ENCODE data around the gene DRAP1. TPM values are rescaled to one million over a fixed set of nuclear protein-coding genes. Genes with fewer than 3 reads are reported as not detected.

Gene DRAP1
- total RNA-seq, 2 donors from 2014 or later: 83.8 to 103 TPM

DNA sequence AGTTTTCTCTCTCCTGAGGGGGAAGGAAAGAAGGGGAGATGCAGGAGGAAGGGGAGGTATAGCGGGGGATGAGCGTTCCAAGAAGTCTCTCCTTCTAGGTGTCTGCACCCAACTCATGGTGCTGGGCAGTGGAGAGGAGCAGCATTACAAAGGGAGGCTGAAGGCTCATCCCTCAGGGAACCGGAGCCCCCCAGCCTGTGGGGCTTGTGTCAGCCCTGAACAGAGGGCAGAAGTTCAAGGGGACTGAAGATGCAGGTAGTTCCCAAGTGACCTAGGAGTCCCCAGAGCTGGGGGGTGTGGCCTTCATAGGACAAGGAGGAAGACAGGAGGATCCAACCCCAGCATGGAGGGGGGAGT lies 2.2 kb upstream of the DRAP1 start:
- WGBS, 2 experiments (ENCODE audit: insufficient coverage in 1 of 2, insufficient read length in 1 of 2): 83 to 94% methylated on average over 1 to 3 of the region's 3 CpGs
- no peak overlapping the region for H3K9ac ChIP-seq (ENCODE audit: extremely low read depth, low read length, poor library complexity, severe bottlenecking)
- Mint-ChIP-seq H3K4me3 (peak overlapping the region; percentile 79), H3K9me3 (no peaks in the 10 kb centered on the region), H3K36me3 (ENCODE audit: low read depth) (peaks cover 4% of the 10 kb centered on the region), H3K27me3 (ENCODE audit: insufficient read depth) (peaks cover 4% of the 10 kb centered on the region), H3K4me1 (no peaks in the 10 kb centered on the region), H3K27ac (no peak overlapping the region)
- no peak overlapping the region for H3K4me3 ChIP-seq (ENCODE audit: low read length)
- no peak overlapping the region for H3K27ac ChIP-seq (ENCODE audit: low read depth, low read length)
- no peaks in the 10 kb centered on the region for H3K9me3 ChIP-seq (ENCODE audit: control insufficient read depth, low read length)
- no peaks in the 10 kb centered on the region for H3K27me3 ChIP-seq (ENCODE audit: control insufficient read depth, insufficient read depth, low read length, poor library complexity, severe bottlenecking)
- peaks cover 7% of the 10 kb centered on the region for H3K4me1 ChIP-seq (ENCODE audit: control insufficient read depth, insufficient read depth, low read length)
- H3K36me3 ChIP-seq (ENCODE audit: control insufficient read depth, insufficient read depth, low read length): peaks cover 8% of the 10 kb centered on the region
- peak; percentile 45 for DNase-seq
- TF ChIP-seq, protein P1, sequence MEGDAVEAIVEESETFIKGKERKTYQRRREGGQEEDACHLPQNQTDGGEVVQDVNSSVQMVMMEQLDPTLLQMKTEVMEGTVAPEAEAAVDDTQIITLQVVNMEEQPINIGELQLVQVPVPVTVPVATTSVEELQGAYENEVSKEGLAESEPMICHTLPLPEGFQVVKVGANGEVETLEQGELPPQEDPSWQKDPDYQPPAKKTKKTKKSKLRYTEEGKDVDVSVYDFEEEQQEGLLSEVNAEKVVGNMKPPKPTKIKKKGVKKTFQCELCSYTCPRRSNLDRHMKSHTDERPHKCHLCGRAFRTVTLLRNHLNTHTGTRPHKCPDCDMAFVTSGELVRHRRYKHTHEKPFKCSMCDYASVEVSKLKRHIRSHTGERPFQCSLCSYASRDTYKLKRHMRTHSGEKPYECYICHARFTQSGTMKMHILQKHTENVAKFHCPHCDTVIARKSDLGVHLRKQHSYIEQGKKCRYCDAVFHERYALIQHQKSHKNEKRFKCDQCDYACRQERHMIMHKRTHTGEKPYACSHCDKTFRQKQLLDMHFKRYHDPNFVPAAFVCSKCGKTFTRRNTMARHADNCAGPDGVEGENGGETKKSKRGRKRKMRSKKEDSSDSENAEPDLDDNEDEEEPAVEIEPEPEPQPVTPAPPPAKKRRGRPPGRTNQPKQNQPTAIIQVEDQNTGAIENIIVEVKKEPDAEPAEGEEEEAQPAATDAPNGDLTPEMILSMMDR (conservative IDR thresholded peaks at IDR 0.05): no peak

DNA sequence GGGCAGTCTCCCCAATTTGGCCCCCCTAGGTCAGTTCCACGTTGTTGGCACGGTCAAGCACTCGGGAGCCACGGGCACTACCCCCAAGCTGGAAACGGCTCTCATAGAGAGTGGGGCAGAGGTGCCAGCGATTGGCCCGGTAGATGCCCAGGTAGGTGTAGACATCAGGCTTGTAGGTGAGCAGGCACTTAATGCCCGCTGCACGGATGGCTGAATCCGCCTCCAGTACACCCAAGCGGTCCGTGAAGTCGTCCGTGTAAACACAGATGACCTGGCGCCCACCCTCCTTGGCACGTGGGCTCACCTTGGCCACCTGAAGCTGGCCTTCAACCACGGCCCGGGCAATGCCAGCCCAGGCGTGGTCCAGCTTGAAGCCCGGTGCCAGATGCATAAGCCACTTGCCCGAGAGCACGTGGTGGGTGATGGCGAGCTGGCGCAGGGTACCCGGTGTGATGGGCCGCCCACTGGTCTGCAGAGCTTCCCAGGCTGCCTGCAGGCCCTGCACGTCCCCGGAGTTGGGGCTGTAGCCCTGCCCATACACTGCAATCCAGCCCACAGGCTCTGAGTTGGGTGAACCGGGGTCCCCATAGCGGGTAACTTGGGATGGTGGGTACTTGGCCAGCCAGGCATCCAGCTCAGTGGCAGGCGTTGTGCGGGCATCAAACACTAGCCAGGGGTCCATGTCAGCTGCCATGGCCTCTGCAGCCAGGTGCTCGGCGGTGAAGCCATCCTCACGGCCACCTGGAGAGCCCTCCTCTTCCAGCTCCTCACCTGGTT lies 1.6 kb upstream of the DRAP1 start:
- H3K27me3 Mint-ChIP-seq (ENCODE audit: insufficient read depth): peaks cover 4% of the 10 kb centered on the region
- H3K27ac Mint-ChIP-seq: peak overlapping the region; percentile 84
- 90 to 95% methylated on average over 15 to 35 of the region's 35 CpGs for WGBS, 2 experiments (ENCODE audit: insufficient coverage in 1 of 2, insufficient read length in 1 of 2)
- Histone ChIP-seq H3K27ac (ENCODE audit: low read depth, low read length) (no peak overlapping the region), H3K4me1 (ENCODE audit: control insufficient read depth, insufficient read depth, low read length) (peaks cover 7% of the 10 kb centered on the region), H3K36me3 (ENCODE audit: control insufficient read depth, insufficient read depth, low read length) (peaks cover 12% of the 10 kb centered on the region), H3K27me3 (ENCODE audit: control insufficient read depth, insufficient read depth, low read length, poor library complexity, severe bottlenecking) (no peaks in the 10 kb centered on the region), H3K9me3 (ENCODE audit: control insufficient read depth, low read length) (no peaks in the 10 kb centered on the region), H3K4me3 (ENCODE audit: low read length) (peak overlapping the region; percentile 97), H3K9ac (ENCODE audit: extremely low read depth, low read length, poor library complexity, severe bottlenecking) (peak overlapping the region; percentile 87)
- DNase-seq: peak; percentile 46
- no peaks in the 10 kb centered on the region for H3K4me1 Mint-ChIP-seq
- TF ChIP-seq, protein P1 (conservative IDR thresholded peaks at IDR 0.05): no peak
- H3K36me3 Mint-ChIP-seq (ENCODE audit: low read depth): peaks cover 9% of the 10 kb centered on the region
- H3K9me3 Mint-ChIP-seq: no peaks in the 10 kb centered on the region
- peak overlapping the region; percentile 79 for H3K4me3 Mint-ChIP-seq

GRCh38 chr11:65918211-65919140 lies 750 bp upstream of the DRAP1 start, which contains the start of gene C11orf68:
Gene C11orf68, minus strand, starts transcription at chr11:65919062. Its CDS starts 31 bp downstream, at chr11:65919031.
- TF ChIP-seq, protein P1 (conservative IDR thresholded peaks at IDR 0.05): no peak

More at GRCh38 chr11:65918211-65919140, 750 bp upstream of the DRAP1 start, which contains the start of gene C11orf68:
- H3K27me3 Mint-ChIP-seq (ENCODE audit: insufficient read depth): peaks cover 4% of the 10 kb centered on the region
- 6 to 19% methylated on average over 29 to 75 of the region's 77 CpGs for WGBS, 2 experiments (ENCODE audit: insufficient coverage in 1 of 2, insufficient read length in 1 of 2)
- peak within 1 kb of the TSS; percentile 84 for H3K27ac Mint-ChIP-seq
- Histone ChIP-seq H3K36me3 (ENCODE audit: control insufficient read depth, insufficient read depth, low read length) (peaks cover 15% of the 10 kb centered on the region), H3K4me1 (ENCODE audit: control insufficient read depth, insufficient read depth, low read length) (peaks cover 7% of the 10 kb centered on the region), H3K27ac (ENCODE audit: low read depth, low read length) (peak within 1 kb of the TSS; percentile 77), H3K9me3 (ENCODE audit: control insufficient read depth, low read length) (no peaks in the 10 kb centered on the region), H3K4me3 (ENCODE audit: low read length) (peak within 1 kb of the TSS; percentile 97), H3K9ac (ENCODE audit: extremely low read depth, low read length, poor library complexity, severe bottlenecking) (peak within 1 kb of the TSS; percentile 87), H3K27me3 (ENCODE audit: control insufficient read depth, insufficient read depth, low read length, poor library complexity, severe bottlenecking) (no peaks in the 10 kb centered on the region)
- peak within 1 kb of the TSS; percentile 79 for H3K4me3 Mint-ChIP-seq
- no peaks in the 10 kb centered on the region for H3K4me1 Mint-ChIP-seq
- no peak for DNase-seq
- H3K36me3 Mint-ChIP-seq (ENCODE audit: low read depth): peaks cover 18% of the 10 kb centered on the region
- H3K9me3 Mint-ChIP-seq: no peaks in the 10 kb centered on the region

All from endodermal cell (in vitro differentiated cells).